ENCODE measurements around the gene PIH1D2. TPM values are rescaled to one million over a fixed set of nuclear protein-coding genes. Genes with fewer than 3 reads are reported as not detected.
"Not testable (repeated sequence)": the region's sequence is repeated elsewhere in the genome, so short reads cannot be mapped to it uniquely, and the experiment has no call there.

The PIH1D2 gene
- total and polyA plus RNA-seq, 2 donors = 1.4 to 1.6 TPM

- no peaks in the 10 kb centered on the region for H3K9me3 ChIP-seq (ENCODE audit: control insufficient read depth in 2 of 2, insufficient read depth in 1 of 2, low read length in 1 of 2)
- H3K4me1 ChIP-seq (ENCODE audit: control insufficient read depth in 2 of 2, insufficient read depth in 2 of 2, low read length in 2 of 2) = no peaks in the 10 kb centered on the region
- H3K27ac ChIP-seq (ENCODE audit: low read depth in 1 of 2, low read length in 1 of 2) = no peak overlapping the region
- no peak for DNase-seq (ENCODE audit: low read depth in 6 of 9, low spot score in 9 of 9)
- no peaks in the 10 kb centered on the region for H3K27me3 ChIP-seq (ENCODE audit: control insufficient read depth in 2 of 2, insufficient read depth in 1 of 2, low read length in 1 of 2)
- WGBS = over 99% methylated on average over 6 of the region's 6 CpGs
- H3K36me3 ChIP-seq (ENCODE audit: control insufficient read depth in 2 of 2, insufficient read depth in 2 of 2, low read length in 1 of 2) = no peaks in the 10 kb centered on the region
- H3K4me3 ChIP-seq (ENCODE audit: low read length in 2 of 2) = no peak overlapping the region
These were observed 29.6 kb upstream of the PIH1D2 start for GRCh38 chr11:112103446-112103845.

GRCh38 chr11:112100462-112100861 lies 26.6 kb upstream of the PIH1D2 start:
- peaks cover 4 to 10% of the 10 kb centered on the region in 2 donors for H3K36me3 ChIP-seq (ENCODE audit: control insufficient read depth in 2 of 2, insufficient read depth in 2 of 2, low read length in 1 of 2)
- no peaks in the 10 kb centered on the region for H3K4me1 ChIP-seq (ENCODE audit: control insufficient read depth in 2 of 2, insufficient read depth in 2 of 2, low read length in 2 of 2)
- H3K4me3 ChIP-seq (ENCODE audit: low read length in 2 of 2) = no peak overlapping the region
- no peaks in the 10 kb centered on the region for H3K9me3 ChIP-seq (ENCODE audit: control insufficient read depth in 2 of 2, insufficient read depth in 1 of 2, low read length in 1 of 2)
- no peaks in the 10 kb centered on the region for H3K27me3 ChIP-seq (ENCODE audit: control insufficient read depth in 2 of 2, insufficient read depth in 1 of 2, low read length in 1 of 2)
- no peak overlapping the region for H3K27ac ChIP-seq (ENCODE audit: low read depth in 1 of 2, low read length in 1 of 2)
- whole genome bisulfite sequencing = 95% methylated on average over 2 of the region's 2 CpGs
- DNase-seq (ENCODE audit: low read depth in 6 of 9, low spot score in 9 of 9) = no peak

GRCh38 chr11:112097734-112098528 lies 24.1 kb upstream of the PIH1D2 start:
- Histone ChIP-seq H3K4me1 (ENCODE audit: control insufficient read depth in 2 of 2, insufficient read depth in 2 of 2, low read length in 2 of 2) (no peaks in the 10 kb centered on the region), H3K27ac (ENCODE audit: low read depth in 1 of 2, low read length in 1 of 2) (no peak overlapping the region), H3K4me3 (ENCODE audit: low read length in 2 of 2) (no peak overlapping the region), H3K9me3 (ENCODE audit: control insufficient read depth in 2 of 2, insufficient read depth in 1 of 2, low read length in 1 of 2) (no peaks in the 10 kb centered on the region), H3K27me3 (ENCODE audit: control insufficient read depth in 2 of 2, insufficient read depth in 1 of 2, low read length in 1 of 2) (no peaks in the 10 kb centered on the region), H3K36me3 (ENCODE audit: control insufficient read depth in 2 of 2, insufficient read depth in 2 of 2, low read length in 1 of 2) (peaks cover 8 to 21% of the 10 kb centered on the region in 2 donors)
- WGBS = 98% methylated on average over 11 of the region's 11 CpGs
- DNase-seq (ENCODE audit: low read depth in 6 of 9, low spot score in 9 of 9) = no peak

DNA sequence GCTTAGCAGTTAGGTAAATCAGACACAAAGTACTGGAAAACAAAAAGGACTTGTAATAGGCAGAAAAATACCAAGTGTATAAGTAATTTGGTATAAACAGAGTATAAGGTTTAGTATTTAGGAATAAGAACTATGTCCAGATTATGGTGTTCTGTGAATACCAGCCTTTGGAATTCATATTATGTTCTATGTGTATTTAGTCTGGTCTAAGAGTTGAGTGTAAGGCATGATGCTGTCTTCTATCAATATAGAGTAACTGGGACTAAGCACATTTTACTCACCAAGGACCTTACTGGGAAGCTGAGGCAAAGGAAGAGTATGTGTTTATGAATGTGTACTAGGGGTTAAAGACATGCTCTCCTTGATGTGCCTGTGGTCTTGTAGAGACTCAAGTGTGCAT lies 22.4 kb upstream of the PIH1D2 start:
- Histone ChIP-seq H3K9me3 (ENCODE audit: control insufficient read depth in 2 of 2, insufficient read depth in 1 of 2, low read length in 1 of 2) (no peaks in the 10 kb centered on the region), H3K27ac (ENCODE audit: low read depth in 1 of 2, low read length in 1 of 2) (no peak overlapping the region), H3K4me3 (ENCODE audit: low read length in 2 of 2) (no peak overlapping the region), H3K4me1 (ENCODE audit: control insufficient read depth in 2 of 2, insufficient read depth in 2 of 2, low read length in 2 of 2) (no peaks in the 10 kb centered on the region), H3K36me3 (ENCODE audit: control insufficient read depth in 2 of 2, insufficient read depth in 2 of 2, low read length in 1 of 2) (peaks cover 22 to 37% of the 10 kb centered on the region in 2 donors), H3K27me3 (ENCODE audit: control insufficient read depth in 2 of 2, insufficient read depth in 1 of 2, low read length in 1 of 2) (no peaks in the 10 kb centered on the region)
- no peak for DNase-seq (ENCODE audit: low read depth in 6 of 9, low spot score in 9 of 9)

- DNase-seq (ENCODE audit: low read depth in 6 of 9, low spot score in 9 of 9); H3K9me3 ChIP-seq (ENCODE audit: control insufficient read depth in 2 of 2, insufficient read depth in 1 of 2, low read length in 1 of 2); H3K27me3 ChIP-seq (ENCODE audit: control insufficient read depth in 2 of 2, insufficient read depth in 1 of 2, low read length in 1 of 2); H3K4me1 ChIP-seq (ENCODE audit: control insufficient read depth in 2 of 2, insufficient read depth in 2 of 2, low read length in 2 of 2); H3K4me3 ChIP-seq (ENCODE audit: low read length in 2 of 2); H3K27ac ChIP-seq (ENCODE audit: low read depth in 1 of 2, low read length in 1 of 2): not testable (repeated sequence)
- peaks cover 29 to 46% of the 10 kb centered on the region in 2 donors for H3K36me3 ChIP-seq (ENCODE audit: control insufficient read depth in 2 of 2, insufficient read depth in 2 of 2, low read length in 1 of 2)
- WGBS = over 99% methylated on average over 2 of the region's 2 CpGs
These were observed 21.5 kb upstream of the PIH1D2 start for GRCh38 chr11:112095302-112095701.

- peaks cover 14 to 15% of the 10 kb centered on the region in 2 donors for H3K4me1 ChIP-seq (ENCODE audit: control insufficient read depth in 2 of 2, insufficient read depth in 2 of 2, low read length in 2 of 2)
- peak overlapping the region; percentile 95 for H3K4me3 ChIP-seq (ENCODE audit: low read length in 2 of 2)
- H3K27ac ChIP-seq (ENCODE audit: low read depth in 1 of 2, low read length in 1 of 2) = no peak overlapping the region
- H3K27me3 ChIP-seq (ENCODE audit: control insufficient read depth in 2 of 2, insufficient read depth in 1 of 2, low read length in 1 of 2) = no peaks in the 10 kb centered on the region
- DNase-seq (ENCODE audit: low read depth in 6 of 9, low spot score in 9 of 9) = no peak
- WGBS = 26% methylated on average over 10 of the region's 10 CpGs
- peaks cover 26 to 73% of the 10 kb centered on the region in 2 donors for H3K36me3 ChIP-seq (ENCODE audit: control insufficient read depth in 2 of 2, insufficient read depth in 2 of 2, low read length in 1 of 2)
- no peaks in the 10 kb centered on the region for H3K9me3 ChIP-seq (ENCODE audit: control insufficient read depth in 2 of 2, insufficient read depth in 1 of 2, low read length in 1 of 2)
These were observed 13.4 kb upstream of the PIH1D2 start for GRCh38 chr11:112087212-112087611.

DNA sequence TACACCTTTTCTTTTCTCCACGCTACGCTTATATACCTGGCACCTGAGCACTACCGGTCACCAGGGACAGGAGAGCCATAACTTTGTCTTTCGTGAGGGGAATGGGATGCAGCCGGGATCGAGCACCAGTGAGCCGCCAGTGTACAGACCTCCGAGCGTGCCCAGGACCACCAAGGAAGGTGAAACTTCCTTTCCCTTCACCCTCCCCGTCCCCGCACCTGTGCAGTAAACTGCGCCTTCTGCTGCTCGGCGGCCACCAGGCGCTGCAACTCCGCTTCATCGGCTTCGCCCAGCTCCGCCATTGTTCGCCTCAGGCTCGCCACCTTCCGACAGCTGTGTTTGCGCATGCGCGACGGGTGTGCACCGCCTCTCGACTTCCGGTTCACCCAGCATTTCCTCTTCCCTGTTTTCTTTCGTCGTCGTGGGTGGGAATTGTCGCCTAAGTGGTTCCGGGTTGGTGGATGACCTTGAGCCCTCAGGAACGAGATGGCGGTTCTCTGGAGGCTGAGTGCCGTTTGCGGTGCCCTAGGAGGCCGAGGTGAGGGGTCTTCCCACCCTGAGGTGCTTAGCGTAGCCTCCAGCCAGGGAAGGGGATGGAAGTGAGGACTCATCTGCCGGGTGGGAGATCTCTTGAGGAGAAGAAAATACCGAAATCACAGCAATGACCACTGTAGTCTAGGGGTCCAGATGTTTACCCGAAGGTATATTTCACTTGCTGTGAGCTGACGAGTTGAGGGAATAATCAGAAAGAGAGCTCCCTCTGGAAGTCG lies 12.8 kb upstream of the PIH1D2 start, which contains the start of the genes SDHD and TIMM8B:
Gene SDHD (plus strand): TSS at position 452 of the 770 bp plus-strand sequence. CDS start 35 bp downstream, at position 487.
Gene TIMM8B (minus strand): TSS at position 335 of the 770 bp plus-strand sequence. CDS start 33 bp downstream, at position 302.
- DNase-seq (ENCODE audit: low read depth in 6 of 9, low spot score in 9 of 9) = peak; percentile 93 to 98 (median 95)
- H3K4me1 ChIP-seq (ENCODE audit: control insufficient read depth in 2 of 2, insufficient read depth in 2 of 2, low read length in 2 of 2) = peaks cover 14 to 15% of the 10 kb centered on the region in 2 donors
- peak within 1 kb of the TSS; percentile 95 for H3K4me3 ChIP-seq (ENCODE audit: low read length in 2 of 2)
- H3K27ac ChIP-seq (ENCODE audit: low read depth in 1 of 2, low read length in 1 of 2) = peak within 1 kb of the TSS; percentile 81 to 83
- peaks cover 20 to 72% of the 10 kb centered on the region in 2 donors for H3K36me3 ChIP-seq (ENCODE audit: control insufficient read depth in 2 of 2, insufficient read depth in 2 of 2, low read length in 1 of 2)
- H3K9me3 ChIP-seq (ENCODE audit: control insufficient read depth in 2 of 2, insufficient read depth in 1 of 2, low read length in 1 of 2) = no peaks in the 10 kb centered on the region
- WGBS = under 1% methylated on average over 45 of the region's 45 CpGs
- no peaks in the 10 kb centered on the region for H3K27me3 ChIP-seq (ENCODE audit: control insufficient read depth in 2 of 2, insufficient read depth in 1 of 2, low read length in 1 of 2)

DNA sequence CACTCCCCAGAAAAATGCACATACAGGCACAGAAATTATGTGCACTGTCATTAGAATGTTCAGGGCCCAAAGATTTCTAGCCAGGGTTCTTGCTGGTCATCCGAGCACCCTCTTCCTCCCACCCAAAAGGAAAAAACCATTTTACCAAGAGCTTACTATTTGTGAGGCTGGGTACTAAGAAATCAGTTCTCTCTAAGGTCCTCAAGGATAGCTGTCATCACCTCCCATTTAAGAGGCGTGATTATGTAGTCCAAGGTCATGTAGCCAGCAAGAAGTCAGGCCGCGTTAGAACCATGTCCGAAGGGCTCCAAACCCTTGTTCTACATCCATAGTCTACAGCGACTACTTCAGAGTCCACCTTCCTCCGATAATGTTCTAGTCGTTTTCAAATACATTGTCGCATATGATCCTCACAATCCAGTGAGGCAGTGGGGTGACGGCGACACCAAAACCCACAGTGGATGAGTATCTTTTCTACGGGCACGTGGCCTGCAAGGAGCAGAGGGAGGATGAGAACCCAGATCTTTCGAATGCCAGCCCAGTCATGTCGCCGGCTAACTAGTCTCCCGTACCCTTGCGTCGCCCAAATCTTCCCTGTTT lies 12.1 kb upstream of the PIH1D2 start:
- Histone ChIP-seq H3K27me3 (ENCODE audit: control insufficient read depth in 2 of 2, insufficient read depth in 1 of 2, low read length in 1 of 2) (no peaks in the 10 kb centered on the region), H3K9me3 (ENCODE audit: control insufficient read depth in 2 of 2, insufficient read depth in 1 of 2, low read length in 1 of 2) (no peaks in the 10 kb centered on the region), H3K4me3 (ENCODE audit: low read length in 2 of 2) (peak overlapping the region; percentile 95), H3K4me1 (ENCODE audit: control insufficient read depth in 2 of 2, insufficient read depth in 2 of 2, low read length in 2 of 2) (peaks cover 14 to 15% of the 10 kb centered on the region in 2 donors), H3K27ac (ENCODE audit: low read depth in 1 of 2, low read length in 1 of 2) (peak overlapping the region; percentile 81 to 83), H3K36me3 (ENCODE audit: control insufficient read depth in 2 of 2, insufficient read depth in 2 of 2, low read length in 1 of 2) (peaks cover 14 to 69% of the 10 kb centered on the region in 2 donors)
- WGBS = 10% methylated on average over 19 of the region's 19 CpGs
- peak in 1 of 9 donors; percentile 14 for DNase-seq (ENCODE audit: low read depth in 6 of 9, low spot score in 9 of 9)
